Fibroblast of mammary gland (primary cell): Measurements from ENCODE around the gene KRT35.

Experiments used
- DNase-seq: peaks from one replicate; pipeline ENCODE4 v3.0.0-alpha.2; 2010; ENCODE audit warnings: low read depth
- H3K4me3 ChIP-seq: 2 replicates; pipeline ENCODE4 v1.5.1; 2011; ENCODE audit warnings: low read depth, mild to moderate bottlenecking, low read length, moderate library complexity; ENCODE audit not compliant: control insufficient read depth
- CTCF ChIP-seq: conservative IDR thresholded peaks from 2 replicates; pipeline ENCODE4 v1.5.1; 2011; ENCODE audit warnings: low read depth, low read length, inconsistent platforms; ENCODE audit not compliant: control insufficient read depth, insufficient read depth

Gene KRT35

DNA sequence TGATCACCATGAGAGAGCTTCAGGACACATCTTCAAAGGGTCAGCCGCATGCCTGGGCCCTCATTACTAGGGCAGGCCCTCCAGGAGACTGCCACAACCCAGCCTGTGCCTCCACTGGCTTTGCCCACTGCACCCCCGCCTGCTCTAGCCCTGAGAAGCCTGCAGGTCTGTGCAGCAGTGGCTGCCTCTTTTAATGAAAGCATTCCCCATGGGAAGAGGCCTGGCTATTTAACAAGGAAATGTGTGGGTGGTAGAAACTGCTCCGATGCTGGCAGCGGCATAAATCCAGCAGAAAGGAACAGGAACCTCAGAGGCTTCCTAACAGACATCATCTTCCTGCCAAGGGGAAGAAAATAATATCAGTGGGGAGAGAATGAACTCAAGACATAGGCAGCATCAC is 13.4 kb downstream of the KRT35 start:
- no peak for TF ChIP-seq CTCF
- H3K4me3 ChIP-seq, result no peak overlapping the region
- DNase-seq, result peak; percentile 53

DNA sequence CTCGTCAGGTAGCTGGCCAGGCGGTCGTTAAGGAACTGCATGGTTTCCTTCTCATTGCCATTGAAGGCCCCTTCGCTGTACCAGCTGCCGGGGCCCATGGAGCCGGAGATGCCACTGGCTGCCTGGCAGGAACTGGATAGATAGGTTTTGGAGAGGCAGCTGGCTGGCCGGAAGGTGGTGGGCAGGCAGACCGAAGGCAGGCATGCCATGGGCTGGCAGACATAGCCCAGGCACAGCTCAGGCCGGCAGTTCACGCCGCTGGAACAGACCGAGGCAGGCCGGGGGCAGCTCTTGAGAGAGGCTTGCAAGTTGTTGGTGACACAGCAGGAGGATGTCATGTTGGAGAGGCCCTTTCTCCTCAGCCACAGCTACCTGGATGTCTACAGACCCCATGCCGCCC is 14.0 kb downstream of the KRT35 start, which contains the start of gene KRT32:
Gene KRT32, minus strand, starts transcription at position 399 of the 400 bp plus-strand sequence. Its CDS starts 61 bp downstream, at position 338.
- no peak for TF ChIP-seq CTCF
- no peak for DNase-seq
- no peak within 1 kb of the TSS for H3K4me3 ChIP-seq

- no peak for TF ChIP-seq CTCF
- peak; percentile 86 for DNase-seq
- no peak overlapping the region for H3K4me3 ChIP-seq
Observed at GRCh38 chr17:41464682-41465081, 16.3 kb downstream of the KRT35 start.

GRCh38 chr17:41464173-41464572 is 16.8 kb downstream of the KRT35 start:
- no peak for TF ChIP-seq CTCF
- DNase-seq, result no peak
- no peak overlapping the region for H3K4me3 ChIP-seq

DNA sequence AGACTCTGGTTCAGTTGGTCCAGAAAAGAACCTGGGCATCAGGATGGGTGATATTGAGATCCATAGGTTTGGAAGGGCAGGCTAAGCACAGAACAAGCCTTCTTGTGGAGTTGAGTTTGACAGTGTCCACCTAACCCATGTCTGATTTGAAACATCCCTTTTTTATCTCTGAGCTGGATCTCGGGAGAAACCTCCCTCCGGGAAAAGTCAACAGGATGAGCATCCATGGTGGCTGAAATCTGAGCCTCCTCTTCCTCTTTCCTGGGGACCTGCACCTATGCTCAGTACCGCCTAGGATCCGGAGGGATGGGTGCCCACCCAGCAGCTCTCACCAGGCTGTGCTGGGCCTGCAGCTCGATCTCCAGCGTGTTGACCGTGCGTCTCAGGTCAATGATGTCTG is 17.2 kb downstream of the KRT35 start:
- DNase-seq, result no peak
- H3K4me3 ChIP-seq, result no peak overlapping the region
- TF ChIP-seq CTCF, result no peak

GRCh38 chr17:41462705-41463104 is 18.2 kb downstream of the KRT35 start:
- DNase-seq, result no peak
- no peak overlapping the region for H3K4me3 ChIP-seq
- TF ChIP-seq CTCF, result no peak

DNA sequence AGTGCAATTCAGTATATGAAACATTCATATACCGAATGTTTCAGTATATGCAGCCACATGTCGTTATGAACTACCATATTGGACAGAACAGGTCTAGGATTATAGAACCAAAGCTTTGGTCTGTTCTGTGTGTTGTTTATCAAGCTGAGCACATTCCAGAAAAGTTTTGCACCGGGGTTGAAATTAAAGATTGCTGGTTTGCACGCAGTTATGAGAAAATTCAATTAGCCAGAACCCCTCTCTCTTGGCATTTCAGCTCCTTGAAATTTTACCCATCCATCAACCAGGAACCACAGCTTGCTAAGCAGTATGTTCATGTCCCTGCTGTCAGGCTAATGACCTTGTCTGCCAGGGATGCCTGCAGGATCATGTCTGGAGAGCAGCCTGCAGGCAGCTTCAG is 23.3 kb downstream of the KRT35 start:
- H3K4me3 ChIP-seq, result no peak overlapping the region
- DNase-seq, result no peak
- no peak for TF ChIP-seq CTCF
